ENCODE data around the gene DENND2D. TPM values are rescaled to one million over a fixed set of nuclear protein-coding genes. Genes with fewer than 3 reads are reported as not detected.

Gene DENND2D
- total and polyA plus RNA-seq, 2 experiments from 2014 or later: 2.5 to 3.0 TPM

DNA sequence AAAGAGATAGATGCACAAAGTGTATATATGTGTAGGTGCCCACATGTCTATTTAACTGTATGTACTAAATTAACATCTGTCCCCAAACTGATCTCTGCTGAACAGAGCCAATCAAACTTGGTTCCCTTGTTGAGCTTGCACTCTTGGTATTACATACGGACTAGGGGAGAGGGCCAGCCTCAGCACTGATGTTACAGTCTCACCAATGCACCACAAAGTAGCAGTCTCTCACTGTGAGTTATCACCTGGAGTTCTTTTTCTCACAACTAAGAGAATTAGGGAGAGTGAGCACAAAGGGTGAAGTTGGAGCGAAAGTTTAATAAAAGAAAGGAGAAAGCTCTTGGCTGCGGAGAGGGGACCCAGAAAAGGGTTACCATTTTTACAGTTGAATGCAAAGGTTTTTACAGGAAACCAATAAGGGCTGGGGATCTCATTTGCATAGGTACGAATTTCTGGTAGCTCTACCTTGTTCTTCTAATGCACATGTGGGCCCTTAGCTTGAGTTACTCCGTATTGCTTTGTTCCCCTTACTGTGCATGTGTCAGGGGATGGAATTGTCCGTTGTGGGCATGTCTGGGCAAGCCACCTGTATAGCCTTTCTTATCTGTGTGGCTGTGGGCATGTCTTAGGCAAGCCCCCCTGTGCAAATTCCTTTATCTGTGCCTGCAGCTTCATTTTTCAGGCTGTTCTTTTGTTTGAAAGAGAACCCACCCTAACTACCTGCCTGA, 13.8 kb upstream of the DENND2D start:
- no peaks in the 10 kb centered on the region for H3K27me3 ChIP-seq (ENCODE audit: insufficient read depth)
- H3K4me2 ChIP-seq: no peak overlapping the region
- no peaks in the 10 kb centered on the region for H3K9me3 Mint-ChIP-seq
- H3K27ac ChIP-seq (ENCODE audit: low read depth): no peak overlapping the region
- peak overlapping the region; percentile 57 for H3K27ac Mint-ChIP-seq
- H3K4me1 Mint-ChIP-seq: peaks cover 29% of the 10 kb centered on the region
- ATAC-seq (no peak), DNase-seq (ENCODE audit: low spot score) (no peak)
- H3K79me2 ChIP-seq (replicated peaks; ENCODE audit: insufficient read depth): no peaks in the 10 kb centered on the region
- H3K27me3 Mint-ChIP-seq (ENCODE audit: insufficient read depth, low read depth, poor library complexity): peaks cover 3% of the 10 kb centered on the region
- TF ChIP-seq EZH2phosphoT487 (IDR thresholded peaks at IDR 0.05; ENCODE audit: unreplicated experiment) (no peak), CTCF (conservative IDR thresholded peaks at IDR 0.05; ENCODE audit: low read depth in 2 of 2) (no peak), JUNB (IDR thresholded peaks at IDR 0.05; ENCODE audit: unreplicated experiment) (no peak), CREB1 (CRISPR knock-in tag; IDR thresholded peaks at IDR 0.05; ENCODE audit: low read depth) (no peak), ZNF331 (CRISPR knock-in tag; IDR thresholded peaks at IDR 0.05; ENCODE audit: low read depth) (no peak), POLR2AphosphoS5 (IDR thresholded peaks at IDR 0.05; ENCODE audit: low read depth) (no peak), STAT1 (IDR thresholded peaks at IDR 0.05; ENCODE audit: unreplicated experiment) (no peak), EZH2 (IDR thresholded peaks at IDR 0.05; ENCODE audit: low read depth, unreplicated experiment) (no peak), ZNF114 (CRISPR knock-in tag; IDR thresholded peaks at IDR 0.05) (no peak), NANOG (IDR thresholded peaks at IDR 0.05; ENCODE audit: borderline replicate concordance) (no peak)
- TF ChIP-seq, protein P1, sequence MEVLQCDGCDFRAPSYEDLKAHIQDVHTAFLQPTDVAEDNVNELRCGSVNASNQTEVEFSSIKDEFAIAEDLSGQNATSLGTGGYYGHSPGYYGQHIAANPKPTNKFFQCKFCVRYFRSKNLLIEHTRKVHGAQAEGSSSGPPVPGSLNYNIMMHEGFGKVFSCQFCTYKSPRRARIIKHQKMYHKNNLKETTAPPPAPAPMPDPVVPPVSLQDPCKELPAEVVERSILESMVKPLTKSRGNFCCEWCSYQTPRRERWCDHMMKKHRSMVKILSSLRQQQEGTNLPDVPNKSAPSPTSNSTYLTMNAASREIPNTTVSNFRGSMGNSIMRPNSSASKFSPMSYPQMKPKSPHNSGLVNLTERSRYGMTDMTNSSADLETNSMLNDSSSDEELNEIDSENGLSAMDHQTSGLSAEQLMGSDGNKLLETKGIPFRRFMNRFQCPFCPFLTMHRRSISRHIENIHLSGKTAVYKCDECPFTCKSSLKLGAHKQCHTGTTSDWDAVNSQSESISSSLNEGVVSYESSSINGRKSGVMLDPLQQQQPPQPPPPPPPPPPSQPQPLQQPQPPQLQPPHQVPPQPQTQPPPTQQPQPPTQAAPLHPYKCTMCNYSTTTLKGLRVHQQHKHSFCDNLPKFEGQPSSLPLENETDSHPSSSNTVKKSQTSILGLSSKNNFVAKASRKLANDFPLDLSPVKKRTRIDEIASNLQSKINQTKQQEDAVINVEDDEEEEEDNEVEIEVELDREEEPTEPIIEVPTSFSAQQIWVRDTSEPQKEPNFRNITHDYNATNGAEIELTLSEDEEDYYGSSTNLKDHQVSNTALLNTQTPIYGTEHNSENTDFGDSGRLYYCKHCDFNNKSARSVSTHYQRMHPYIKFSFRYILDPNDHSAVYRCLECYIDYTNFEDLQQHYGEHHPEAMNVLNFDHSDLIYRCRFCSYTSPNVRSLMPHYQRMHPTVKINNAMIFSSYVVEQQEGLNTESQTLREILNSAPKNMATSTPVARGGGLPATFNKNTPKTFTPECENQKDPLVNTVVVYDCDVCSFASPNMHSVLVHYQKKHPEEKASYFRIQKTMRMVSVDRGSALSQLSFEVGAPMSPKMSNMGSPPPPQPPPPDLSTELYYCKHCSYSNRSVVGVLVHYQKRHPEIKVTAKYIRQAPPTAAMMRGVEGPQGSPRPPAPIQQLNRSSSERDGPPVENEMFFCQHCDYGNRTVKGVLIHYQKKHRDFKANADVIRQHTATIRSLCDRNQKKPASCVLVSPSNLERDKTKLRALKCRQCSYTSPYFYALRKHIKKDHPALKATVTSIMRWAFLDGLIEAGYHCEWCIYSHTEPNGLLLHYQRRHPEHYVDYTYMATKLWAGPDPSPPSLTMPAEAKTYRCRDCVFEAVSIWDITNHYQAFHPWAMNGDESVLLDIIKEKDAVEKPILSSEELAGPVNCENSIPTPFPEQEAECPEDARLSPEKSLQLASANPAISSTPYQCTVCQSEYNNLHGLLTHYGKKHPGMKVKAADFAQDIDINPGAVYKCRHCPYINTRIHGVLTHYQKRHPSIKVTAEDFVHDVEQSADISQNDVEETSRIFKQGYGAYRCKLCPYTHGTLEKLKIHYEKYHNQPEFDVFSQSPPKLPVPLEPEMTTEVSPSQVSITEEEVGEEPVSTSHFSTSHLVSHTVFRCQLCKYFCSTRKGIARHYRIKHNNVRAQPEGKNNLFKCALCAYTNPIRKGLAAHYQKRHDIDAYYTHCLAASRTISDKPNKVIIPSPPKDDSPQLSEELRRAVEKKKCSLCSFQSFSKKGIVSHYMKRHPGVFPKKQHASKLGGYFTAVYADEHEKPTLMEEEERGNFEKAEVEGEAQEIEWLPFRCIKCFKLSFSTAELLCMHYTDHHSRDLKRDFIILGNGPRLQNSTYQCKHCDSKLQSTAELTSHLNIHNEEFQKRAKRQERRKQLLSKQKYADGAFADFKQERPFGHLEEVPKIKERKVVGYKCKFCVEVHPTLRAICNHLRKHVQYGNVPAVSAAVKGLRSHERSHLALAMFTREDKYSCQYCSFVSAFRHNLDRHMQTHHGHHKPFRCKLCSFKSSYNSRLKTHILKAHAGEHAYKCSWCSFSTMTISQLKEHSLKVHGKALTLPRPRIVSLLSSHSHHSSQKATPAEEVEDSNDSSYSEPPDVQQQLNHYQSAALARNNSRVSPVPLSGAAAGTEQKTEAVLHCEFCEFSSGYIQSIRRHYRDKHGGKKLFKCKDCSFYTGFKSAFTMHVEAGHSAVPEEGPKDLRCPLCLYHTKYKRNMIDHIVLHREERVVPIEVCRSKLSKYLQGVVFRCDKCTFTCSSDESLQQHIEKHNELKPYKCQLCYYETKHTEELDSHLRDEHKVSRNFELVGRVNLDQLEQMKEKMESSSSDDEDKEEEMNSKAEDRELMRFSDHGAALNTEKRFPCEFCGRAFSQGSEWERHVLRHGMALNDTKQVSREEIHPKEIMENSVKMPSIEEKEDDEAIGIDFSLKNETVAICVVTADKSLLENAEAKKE (CRISPR knock-in tag; IDR thresholded peaks at IDR 0.05): no peak
- TF ChIP-seq, protein P2, sequence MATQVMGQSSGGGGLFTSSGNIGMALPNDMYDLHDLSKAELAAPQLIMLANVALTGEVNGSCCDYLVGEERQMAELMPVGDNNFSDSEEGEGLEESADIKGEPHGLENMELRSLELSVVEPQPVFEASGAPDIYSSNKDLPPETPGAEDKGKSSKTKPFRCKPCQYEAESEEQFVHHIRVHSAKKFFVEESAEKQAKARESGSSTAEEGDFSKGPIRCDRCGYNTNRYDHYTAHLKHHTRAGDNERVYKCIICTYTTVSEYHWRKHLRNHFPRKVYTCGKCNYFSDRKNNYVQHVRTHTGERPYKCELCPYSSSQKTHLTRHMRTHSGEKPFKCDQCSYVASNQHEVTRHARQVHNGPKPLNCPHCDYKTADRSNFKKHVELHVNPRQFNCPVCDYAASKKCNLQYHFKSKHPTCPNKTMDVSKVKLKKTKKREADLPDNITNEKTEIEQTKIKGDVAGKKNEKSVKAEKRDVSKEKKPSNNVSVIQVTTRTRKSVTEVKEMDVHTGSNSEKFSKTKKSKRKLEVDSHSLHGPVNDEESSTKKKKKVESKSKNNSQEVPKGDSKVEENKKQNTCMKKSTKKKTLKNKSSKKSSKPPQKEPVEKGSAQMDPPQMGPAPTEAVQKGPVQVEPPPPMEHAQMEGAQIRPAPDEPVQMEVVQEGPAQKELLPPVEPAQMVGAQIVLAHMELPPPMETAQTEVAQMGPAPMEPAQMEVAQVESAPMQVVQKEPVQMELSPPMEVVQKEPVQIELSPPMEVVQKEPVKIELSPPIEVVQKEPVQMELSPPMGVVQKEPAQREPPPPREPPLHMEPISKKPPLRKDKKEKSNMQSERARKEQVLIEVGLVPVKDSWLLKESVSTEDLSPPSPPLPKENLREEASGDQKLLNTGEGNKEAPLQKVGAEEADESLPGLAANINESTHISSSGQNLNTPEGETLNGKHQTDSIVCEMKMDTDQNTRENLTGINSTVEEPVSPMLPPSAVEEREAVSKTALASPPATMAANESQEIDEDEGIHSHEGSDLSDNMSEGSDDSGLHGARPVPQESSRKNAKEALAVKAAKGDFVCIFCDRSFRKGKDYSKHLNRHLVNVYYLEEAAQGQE (IDR thresholded peaks at IDR 0.05; ENCODE audit: unreplicated experiment): no peak
- TF ChIP-seq, protein P3, sequence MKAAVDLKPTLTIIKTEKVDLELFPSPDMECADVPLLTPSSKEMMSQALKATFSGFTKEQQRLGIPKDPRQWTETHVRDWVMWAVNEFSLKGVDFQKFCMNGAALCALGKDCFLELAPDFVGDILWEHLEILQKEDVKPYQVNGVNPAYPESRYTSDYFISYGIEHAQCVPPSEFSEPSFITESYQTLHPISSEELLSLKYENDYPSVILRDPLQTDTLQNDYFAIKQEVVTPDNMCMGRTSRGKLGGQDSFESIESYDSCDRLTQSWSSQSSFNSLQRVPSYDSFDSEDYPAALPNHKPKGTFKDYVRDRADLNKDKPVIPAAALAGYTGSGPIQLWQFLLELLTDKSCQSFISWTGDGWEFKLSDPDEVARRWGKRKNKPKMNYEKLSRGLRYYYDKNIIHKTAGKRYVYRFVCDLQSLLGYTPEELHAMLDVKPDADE (IDR thresholded peaks at IDR 0.05): no peak
- H3K4me3 ChIP-seq: no peak overlapping the region
- H4K20me1 ChIP-seq (replicated peaks; ENCODE audit: insufficient read depth): no peaks in the 10 kb centered on the region
- H3K36me3 Mint-ChIP-seq (ENCODE audit: low read depth): no peaks in the 10 kb centered on the region
- H3K9me2 ChIP-seq (ENCODE audit: insufficient read depth): peaks cover 37% of the 10 kb centered on the region
- H3F3A ChIP-seq (replicated peaks; ENCODE audit: low read depth): no peaks in the 10 kb centered on the region
- peaks cover 14% of the 10 kb centered on the region for H3K4me1 ChIP-seq (ENCODE audit: insufficient read depth)
- no peaks in the 10 kb centered on the region for H3K36me3 ChIP-seq (ENCODE audit: insufficient read depth)
- peak overlapping the region; percentile 78 for H2AFZ ChIP-seq
- H3K4me3 Mint-ChIP-seq: no peak overlapping the region
